HG02623 (cell line): Measurements from ENCODE around the gene PUM1.

Source experiments
- ATAC-seq: cut with Tn5 transposase; IDR thresholded peaks from one replicate; pipeline ENCODE4 v1.9.1; 2021; ENCODE audit warnings: moderate library complexity; ENCODE audit not compliant: unreplicated experiment

PUM1 gene

GRCh38 chr1:30930631-30931173 lies 134.8 kb downstream of the PUM1 start:
- ATAC-seq, result no peak

GRCh38 chr1:30929944-30930525 lies 135.5 kb downstream of the PUM1 start:
- no peak for ATAC-seq

GRCh38 chr1:30929135-30929889 lies 136.2 kb downstream of the PUM1 start:
- no peak for ATAC-seq

GRCh38 chr1:30928789-30929134 lies 136.8 kb downstream of the PUM1 start:
- no peak for ATAC-seq

GRCh38 chr1:30928171-30928570 lies 137.3 kb downstream of the PUM1 start:
- no peak for ATAC-seq

GRCh38 chr1:30927448-30927847 lies 138.1 kb downstream of the PUM1 start:
- ATAC-seq, result no peak

- no peak for ATAC-seq
Observed at GRCh38 chr1:30923597-30923996, 141.9 kb downstream of the PUM1 start.

- ATAC-seq, result no peak
Observed at GRCh38 chr1:30920827-30921226, 144.7 kb downstream of the PUM1 start.

- ATAC-seq, result no peak
Observed at GRCh38 chr1:30919025-30919881, 146.3 kb downstream of the PUM1 start.

GRCh38 chr1:30916296-30916695 lies 149.2 kb downstream of the PUM1 start:
- no peak for ATAC-seq

- ATAC-seq, result no peak
Observed at GRCh38 chr1:30915491-30916230, 149.9 kb downstream of the PUM1 start.

- ATAC-seq, result no peak
Observed at GRCh38 chr1:30914931-30915330, 150.6 kb downstream of the PUM1 start.

GRCh38 chr1:30914587-30914922 lies 151.0 kb downstream of the PUM1 start:
- no peak for ATAC-seq

GRCh38 chr1:30912913-30913652 lies 152.4 kb downstream of the PUM1 start:
- no peak for ATAC-seq

GRCh38 chr1:30912224-30912623 lies 153.3 kb downstream of the PUM1 start:
- ATAC-seq, result no peak

- ATAC-seq, result no peak
Observed at GRCh38 chr1:30911059-30911954, 154.2 kb downstream of the PUM1 start.

- ATAC-seq, result no peak
Observed at GRCh38 chr1:30909365-30910068, 156.0 kb downstream of the PUM1 start.

- ATAC-seq, result no peak
Observed at GRCh38 chr1:30908696-30909364, 156.7 kb downstream of the PUM1 start, which contains the start of gene SDC3. Gene SDC3 (minus strand): TSS chr1:30908758. CDS start chr1:30908586, 172 bp downstream.
